ENCODE measurements around the gene SESN3. TPM values are rescaled to one million over a fixed set of nuclear protein-coding genes. Genes with fewer than 3 reads are reported as not detected.
"Not testable (repeated sequence)": the region's sequence is repeated elsewhere in the genome, so short reads cannot be mapped to it uniquely, and the experiment has no call there.

Gene SESN3
- polyA plus RNA-seq, 5 donors = 49.9 to 85.3 (median 74.2) TPM

GRCh38 chr11:95253141-95253540 lies 22.1 kb upstream of the SESN3 start:
- no peak for DNase-seq

- no peak for DNase-seq
Measured at GRCh38 chr11:95252586-95252985, 21.6 kb upstream of the SESN3 start.

GRCh38 chr11:95251896-95252295 lies 20.9 kb upstream of the SESN3 start:
- DNase-seq = not testable (repeated sequence)

GRCh38 chr11:95248666-95249467 lies 17.9 kb upstream of the SESN3 start:
- no peak for DNase-seq

- no peak for DNase-seq
Measured at GRCh38 chr11:95247883-95248282, 16.9 kb upstream of the SESN3 start.

GRCh38 chr11:95247127-95247684 lies 16.2 kb upstream of the SESN3 start:
- DNase-seq = no peak

- no peak for DNase-seq
Measured at GRCh38 chr11:95245581-95245980, 14.6 kb upstream of the SESN3 start.

- DNase-seq = no peak
Measured at GRCh38 chr11:95245038-95245437, 14.0 kb upstream of the SESN3 start.

- DNase-seq = no peak
Measured at GRCh38 chr11:95243673-95244072, 12.7 kb upstream of the SESN3 start.

GRCh38 chr11:95242845-95243605 lies 12.0 kb upstream of the SESN3 start:
- no peak for DNase-seq

- DNase-seq = no peak
Measured at GRCh38 chr11:95242091-95242844, 11.3 kb upstream of the SESN3 start.

GRCh38 chr11:95241681-95242081 lies 10.7 kb upstream of the SESN3 start:
- peak; percentile 57 to 61 for DNase-seq

- no peak for DNase-seq
Measured at GRCh38 chr11:95239871-95240649, 9.1 kb upstream of the SESN3 start.

GRCh38 chr11:95232666-95233065 lies 1.7 kb upstream of the SESN3 start:
- no peak for DNase-seq

- DNase-seq = peak; percentile 60 to 67
Measured at GRCh38 chr11:95231881-95232605, 1.0 kb upstream of the SESN3 start.

- DNase-seq = no peak
Measured at GRCh38 chr11:95230810-95231126, 234 bp downstream of the SESN3 start.

GRCh38 chr11:95229993-95230809 lies 801 bp downstream of the SESN3 start:
- DNase-seq = peak in 1 of 2 donors; percentile 26

- DNase-seq = peak; percentile 45 to 58
Measured at GRCh38 chr11:95229199-95229992, 1.6 kb downstream of the SESN3 start.

All from right lung (tissue), 5 donors.